ENCODE measurements around the gene EPHB4. TPM values are rescaled to one million over a fixed set of nuclear protein-coding genes. Genes with fewer than 3 reads are reported as not detected.

EPHB4 gene
- total and polyA plus RNA-seq, 2 donors (not counting 3 experiments of a cell fraction or from before 2014, with no cell fraction given): 193 to 274 TPM

DNA sequence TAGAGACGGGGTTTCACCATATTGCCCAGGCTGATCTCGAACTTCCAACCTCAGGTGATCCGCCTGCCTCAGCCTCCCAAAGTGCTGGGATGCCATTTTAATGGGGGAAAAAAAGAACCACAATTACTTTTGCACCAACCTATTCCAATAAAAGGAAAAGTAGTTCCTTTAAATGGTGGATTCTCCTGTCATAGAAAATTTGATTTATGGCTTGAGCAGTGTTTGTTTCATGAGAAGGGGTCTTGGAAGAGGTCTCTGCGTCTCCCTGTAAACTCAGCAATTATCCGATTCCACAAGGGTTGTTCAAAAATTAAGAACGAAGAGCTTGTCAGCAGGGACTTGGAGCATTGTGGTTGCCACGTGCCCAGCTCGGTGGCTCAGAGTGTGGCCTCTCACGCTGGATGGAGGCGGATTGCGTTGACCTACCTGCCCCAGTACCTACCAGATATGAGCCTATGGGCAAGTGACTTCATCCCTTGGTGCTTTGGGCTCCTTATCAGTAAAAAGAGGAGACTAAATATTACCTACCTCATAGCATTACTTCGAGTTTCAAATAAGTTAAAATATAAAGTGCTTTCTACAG lies 37.0 kb upstream of the EPHB4 start:
- CTCF ChIA-PET: interaction anchor here (1.5 to 2.2 kb wide), 3 partner anchors 11 to 25 kb away, joined by 4 to 10 read pairs (median 5); partner anchors contain the start of genes SLC12A9, SRRT and UFSP1

GRCh38 chr7:100863406-100863950 lies 36.2 kb upstream of the EPHB4 start:
- no peak overlapping the region for H3K4me2 ChIP-seq (ENCODE audit: insufficient read depth, low read length)
- DNase-seq (ENCODE audit: low read depth, low spot score): peak; percentile 82
- CTCF ChIA-PET: interaction anchor here (0.6 to 2.2 kb wide), 3 partner anchors 11 to 28 kb away, joined by 3 to 10 read pairs (median 5); partner anchors contain the start of genes SLC12A9 and SRRT

More for the DNA sequence above, 37.0 kb upstream of the EPHB4 start:
- dilution Hi-C loops (cut with MboI; ENCODE audit: extremely low pct_ligation_motif_present, low sequenced_read_pairs) (no loop called here), intact Hi-C loops (cut with micrococcal nuclease) (loop anchor here (10.0 kb wide), 1 partner anchor 280 kb away; the partner anchor contains the start of genes FBXO24 and LRCH4)
- Histone ChIP-seq H3K4me3 (replicated peaks in 1 of 3; ENCODE audit: insufficient read depth in 1 of 3, low read depth in 1 of 3, low read length in 3 of 3) (no peak overlapping the region), H4K20me1 (replicated peaks; ENCODE audit: control insufficient read depth, extremely low read depth, insufficient read depth, low read length) (no peaks in the 10 kb centered on the region), H3K4me2 (ENCODE audit: insufficient read depth, low read length) (no peak overlapping the region), H3K4me1 (ENCODE audit: control insufficient read depth, extremely low read depth, insufficient read depth, low read length) (peaks cover 36% of the 10 kb centered on the region), H2AFZ (ENCODE audit: low read depth, low read length) (no peak overlapping the region), H3K9me1 (replicated peaks; ENCODE audit: control insufficient read depth, extremely low read depth, insufficient read depth, low read length) (no peaks in the 10 kb centered on the region), H3K9ac (replicated peaks; ENCODE audit: extremely low read depth, insufficient read depth, low read length) (no peak overlapping the region), H3K27me3 (ENCODE audit: control insufficient read depth in 2 of 2, insufficient read depth in 2 of 2, low read length in 2 of 2) (no peaks in the 10 kb centered on the region), H3K79me2 (ENCODE audit: control insufficient read depth, insufficient read depth, low read length) (peaks cover 23% of the 10 kb centered on the region), H3K36me3 (ENCODE audit: control insufficient read depth in 2 of 2, extremely low read depth in 1 of 2, insufficient read depth in 2 of 2, low read length in 2 of 2) (peaks cover 5 to 10% of the 10 kb centered on the region in 2 experiments), H3K27ac (ENCODE audit: insufficient read depth, low read depth, low read length) (no peak overlapping the region), H3K9me3 (replicated peaks; ENCODE audit: control insufficient read depth, insufficient read depth, low read length) (no peaks in the 10 kb centered on the region)
- POLR2A ChIA-PET: interaction anchor here (0.7 kb wide), 1 partner anchor 55 kb away, joined by 7 read pairs; no protein-coding TSS in a partner anchor
- FAIRE-seq: no peak
- BruUV-seq (replicated peaks): no TSS peak
- no peak for TF ChIP-seq FOS (IDR thresholded peaks at IDR 0.05; ENCODE audit: borderline replicate concordance, insufficient read depth, low read length)
- no peak for TF ChIP-seq MAX (IDR thresholded peaks at IDR 0.05; ENCODE audit: insufficient read depth, insufficient read length)
- no peak for DNase-seq (ENCODE audit: low read depth, low spot score)

More at GRCh38 chr7:100863406-100863950, 36.2 kb upstream of the EPHB4 start:
- Histone ChIP-seq H3K27me3 (ENCODE audit: control insufficient read depth in 2 of 2, insufficient read depth in 2 of 2, low read length in 2 of 2) (no peaks in the 10 kb centered on the region), H2AFZ (ENCODE audit: low read depth, low read length) (no peak overlapping the region), H3K9me1 (replicated peaks; ENCODE audit: control insufficient read depth, extremely low read depth, insufficient read depth, low read length) (no peaks in the 10 kb centered on the region), H3K79me2 (ENCODE audit: control insufficient read depth, insufficient read depth, low read length) (peaks cover 15% of the 10 kb centered on the region), H3K27ac (ENCODE audit: insufficient read depth, low read depth, low read length) (peak overlapping the region; percentile 4), H3K4me1 (ENCODE audit: control insufficient read depth, extremely low read depth, insufficient read depth, low read length) (peaks cover 36% of the 10 kb centered on the region), H3K9ac (replicated peaks; ENCODE audit: extremely low read depth, insufficient read depth, low read length) (no peak overlapping the region), H3K9me3 (replicated peaks; ENCODE audit: control insufficient read depth, insufficient read depth, low read length) (no peaks in the 10 kb centered on the region), H3K4me3 (replicated peaks in 1 of 3; ENCODE audit: insufficient read depth in 1 of 3, low read depth in 1 of 3, low read length in 3 of 3) (no peak overlapping the region), H4K20me1 (replicated peaks; ENCODE audit: control insufficient read depth, extremely low read depth, insufficient read depth, low read length) (no peaks in the 10 kb centered on the region), H3K36me3 (ENCODE audit: control insufficient read depth in 2 of 2, extremely low read depth in 1 of 2, insufficient read depth in 2 of 2, low read length in 2 of 2) (peaks cover 5 to 7% of the 10 kb centered on the region in 2 experiments)
- TF ChIP-seq POLR2AphosphoS5 (IDR thresholded peaks at IDR 0.05; ENCODE audit: insufficient read depth, low read depth, low read length) (peak; percentile 47), GATA2 (IDR thresholded peaks at IDR 0.05; ENCODE audit: insufficient read depth, insufficient read length, low read depth, low read length) (peak; percentile 72), POLR2A (IDR thresholded peaks at IDR 0.05; ENCODE audit: low read depth, low read length) (peak; percentile 17), FOS (IDR thresholded peaks at IDR 0.05; ENCODE audit: borderline replicate concordance, insufficient read depth, low read length) (no peak), EZH2 (IDR thresholded peaks at IDR 0.05; ENCODE audit: borderline replicate concordance, low read depth, low read length, severe bottlenecking) (no peak)
- intact Hi-C loops (cut with micrococcal nuclease): loop anchor here (10.0 kb wide), 1 partner anchor 279 kb away; the partner anchor contains the start of genes FBXO24 and LRCH4
- POLR2A ChIA-PET: no interaction called here
- dilution Hi-C loops (cut with MboI; ENCODE audit: extremely low pct_ligation_motif_present, low sequenced_read_pairs): no loop called here
- peak; percentile 99 for FAIRE-seq
- BruUV-seq (replicated peaks): no TSS peak

Measured in endothelial cell of umbilical vein (primary cell).